Prostate gland (tissue), 2 donors: ENCODE data around the gene CADM3.

Experiments
- CTCF ChIP-seq, 4 experiments: fragments of 200-600 bp in 2 of 4; fragments of 450-650 bp in 2 of 4; sonication (generic) in 2 of 4; IDR thresholded peaks; 1 replicate in 3 of 4; 2 replicates in 1 of 4; pipeline ENCODE4 v1.5.1; 2016 to 2019; ENCODE audit warnings: antibody characterized with exemption in 4 of 4, mild to moderate bottlenecking in 2 of 4, moderate library complexity in 2 of 4
- POLR2A ChIP-seq: fragments of 450-650 bp; IDR thresholded peaks from one replicate; pipeline ENCODE4 v1.6.1; 2016; ENCODE audit warnings: antibody characterized with exemption, mild to moderate bottlenecking

GRCh38 chr1:159207774-159208173 lies 36.4 kb downstream of the CADM3 start:
- TF ChIP-seq CTCF (IDR thresholded peaks at IDR 0.05) = no peak
- no peak for TF ChIP-seq POLR2A
